OCI-LY7 (cell line): Measurements from ENCODE around the gene TRIP10.

Source experiments
- CTCF ChIP-seq: fragments of 200-600 bp; sonication (generic); conservative IDR thresholded peaks from 2 replicates; pipeline ENCODE4 v1.5.1; 2014; ENCODE audit warnings: mild to moderate bottlenecking, antibody characterized with exemption, low read length, moderate library complexity, mixed read lengths
- EZH2phosphoT487 ChIP-seq: fragments of 200-600 bp; sonication (generic); IDR thresholded peaks from 2 replicates; pipeline ENCODE4 v1.6.1; 2018; ENCODE audit warnings: low read depth, borderline replicate concordance, mild to moderate bottlenecking, mixed run types, antibody characterized with exemption, low read length, moderate library complexity, mixed read lengths

GRCh38 chr19:6713773-6714692 is 25.4 kb upstream of the TRIP10 start:
- TF ChIP-seq CTCF (no peak), EZH2phosphoT487 (no peak)
